ENCODE results near the gene LONRF2.

The LONRF2 gene

GRCh38 chr2:100264651-100265050, 57.6 kb downstream of the LONRF2 start:
- H3K9ac ChIP-seq: no peak overlapping the region
- no peaks in the 10 kb centered on the region for H3K36me3 ChIP-seq
- H3K4me2 ChIP-seq: no peak overlapping the region
- H3K4me1 ChIP-seq: peaks cover 5 to 18% (median 11%) of the 10 kb centered on the region in 10 experiments; a peak in 18 of 20 replicates
- TF ChIP-seq Cebpa-rat (IDR thresholded peaks at IDR 0.05): no peak
- no peak overlapping the region for H3K4me3 ChIP-seq
- no peak overlapping the region for H3K27ac ChIP-seq
- H3K9me3 ChIP-seq (replicated peaks in 1 of 11): 0 out of 22 replicates have a peak, but pooled peaks cover 0 to 4% (median 0%) of the 10 kb centered on the region in 11 experiments
- no peaks in the 10 kb centered on the region for H4K20me1 ChIP-seq
- no peaks in the 10 kb centered on the region for H3K27me3 ChIP-seq

- Histone ChIP-seq H3K4me2 (no peak overlapping the region), H3K9me3 (replicated peaks in 1 of 11) (0 out of 22 replicates have a peak, but pooled peaks cover 0 to 4% (median 0%) of the 10 kb centered on the region in 11 experiments), H3K4me3 (no peak overlapping the region), H3K4me1 (peaks cover 5 to 18% (median 11%) of the 10 kb centered on the region in 10 experiments; a peak in 18 of 20 replicates), H4K20me1 (no peaks in the 10 kb centered on the region), H3K27me3 (no peaks in the 10 kb centered on the region), H3K27ac (no peak overlapping the region), H3K36me3 (no peaks in the 10 kb centered on the region), H3K9ac (no peak overlapping the region)
- TF ChIP-seq Cebpa-rat (IDR thresholded peaks at IDR 0.05): no peak
Observed at GRCh38 chr2:100264121-100264520, 58.2 kb downstream of the LONRF2 start.

GRCh38 chr2:100262555-100263320, 59.6 kb downstream of the LONRF2 start:
- no peak overlapping the region; a peak in 1 of 22 replicates for H3K4me2 ChIP-seq
- no peak overlapping the region for H3K9ac ChIP-seq
- H3K4me1 ChIP-seq: peaks cover 0 to 18% (median 2%) of the 10 kb centered on the region in 10 experiments; a peak in 12 of 20 replicates
- TF ChIP-seq Cebpa-rat (IDR thresholded peaks at IDR 0.05): no peak
- H3K27me3 ChIP-seq: no peaks in the 10 kb centered on the region
- no peak overlapping the region for H3K4me3 ChIP-seq
- no peak overlapping the region for H3K27ac ChIP-seq
- no peaks in the 10 kb centered on the region for H4K20me1 ChIP-seq
- H3K9me3 ChIP-seq (replicated peaks in 1 of 11): 0 out of 22 replicates have a peak, but pooled peaks cover 0 to 4% (median 0%) of the 10 kb centered on the region in 11 experiments
- H3K36me3 ChIP-seq: no peaks in the 10 kb centered on the region

- no peaks in the 10 kb centered on the region for H3K27me3 ChIP-seq
- no peak overlapping the region for H3K27ac ChIP-seq
- TF ChIP-seq Cebpa-rat (IDR thresholded peaks at IDR 0.05): no peak
- H4K20me1 ChIP-seq: no peaks in the 10 kb centered on the region
- peaks cover 0 to 18% (median 0%) of the 10 kb centered on the region in 10 experiments; a peak in 8 of 20 replicates for H3K4me1 ChIP-seq
- no peak overlapping the region for H3K9ac ChIP-seq
- peaks cover 0 to 4% (median 0%) of the 10 kb centered on the region in 11 experiments; a peak in 1 of 22 replicates for H3K9me3 ChIP-seq (replicated peaks in 1 of 11)
- H3K4me2 ChIP-seq: peak overlapping the region in 2 of 11 experiments; percentile 6 to 27; a peak in 3 of 22 replicates
- no peaks in the 10 kb centered on the region for H3K36me3 ChIP-seq
- no peak overlapping the region for H3K4me3 ChIP-seq
Observed at GRCh38 chr2:100262046-100262445, 60.3 kb downstream of the LONRF2 start.

GRCh38 chr2:100260712-100261620, 61.3 kb downstream of the LONRF2 start:
- no peak overlapping the region; a peak in 1 of 22 replicates for H3K9ac ChIP-seq
- TF ChIP-seq Cebpa-rat (IDR thresholded peaks at IDR 0.05): no peak
- H3K9me3 ChIP-seq (replicated peaks in 1 of 11): peaks cover 0 to 6% (median 0%) of the 10 kb centered on the region in 11 experiments; a peak in 1 of 22 replicates
- no peak overlapping the region for H3K27ac ChIP-seq
- H3K36me3 ChIP-seq: no peaks in the 10 kb centered on the region
- H3K4me3 ChIP-seq: no peak overlapping the region
- no peaks in the 10 kb centered on the region for H3K27me3 ChIP-seq
- peak overlapping the region in 2 of 11 experiments; percentile 6 to 27; a peak in 2 of 22 replicates for H3K4me2 ChIP-seq
- H4K20me1 ChIP-seq: no peaks in the 10 kb centered on the region
- H3K4me1 ChIP-seq: peaks cover 6 to 18% (median 10%) of the 10 kb centered on the region in 10 experiments

- H3K9me3 ChIP-seq (replicated peaks in 1 of 11): peaks cover 0 to 6% (median 0%) of the 10 kb centered on the region in 11 experiments; a peak in 1 of 22 replicates
- H3K27ac ChIP-seq: no peak overlapping the region
- no peak for TF ChIP-seq Cebpa-rat (IDR thresholded peaks at IDR 0.05)
- H3K36me3 ChIP-seq: no peaks in the 10 kb centered on the region
- H3K4me2 ChIP-seq: no peak overlapping the region
- H3K9ac ChIP-seq: no peak overlapping the region
- peaks cover 6 to 18% (median 12%) of the 10 kb centered on the region in 10 experiments for H3K4me1 ChIP-seq
- no peaks in the 10 kb centered on the region for H4K20me1 ChIP-seq
- no peaks in the 10 kb centered on the region for H3K27me3 ChIP-seq
- H3K4me3 ChIP-seq: no peak overlapping the region
Observed at GRCh38 chr2:100259106-100259505, 63.2 kb downstream of the LONRF2 start.

GRCh38 chr2:100257939-100258338, 64.4 kb downstream of the LONRF2 start:
- Histone ChIP-seq H4K20me1 (no peaks in the 10 kb centered on the region), H3K4me1 (peaks cover 6 to 27% (median 18%) of the 10 kb centered on the region in 10 experiments), H3K9ac (no peak overlapping the region), H3K27me3 (no peaks in the 10 kb centered on the region), H3K4me3 (no peak overlapping the region), H3K27ac (no peak overlapping the region), H3K36me3 (no peaks in the 10 kb centered on the region), H3K4me2 (no peak overlapping the region), H3K9me3 (replicated peaks in 1 of 11) (peaks cover 0 to 6% (median 0%) of the 10 kb centered on the region in 11 experiments; a peak in 1 of 22 replicates)
- TF ChIP-seq Cebpa-rat (IDR thresholded peaks at IDR 0.05): no peak

- H3K4me1 ChIP-seq: peaks cover 6 to 30% (median 20%) of the 10 kb centered on the region in 10 experiments
- peak overlapping the region in 10 of 11 experiments; percentile 13 to 83 (median 72); a peak in 19 of 22 replicates for H3K4me2 ChIP-seq
- no peaks in the 10 kb centered on the region for H4K20me1 ChIP-seq
- H3K27ac ChIP-seq: no peak overlapping the region; a peak in 1 of 22 replicates
- no peak overlapping the region for H3K4me3 ChIP-seq
- no peaks in the 10 kb centered on the region for H3K27me3 ChIP-seq
- H3K9ac ChIP-seq: peak overlapping the region in 2 of 11 experiments; percentile 7 to 22; a peak in 1 of 22 replicates
- H3K36me3 ChIP-seq: no peaks in the 10 kb centered on the region
- H3K9me3 ChIP-seq (replicated peaks in 1 of 11): peaks cover 0 to 6% (median 0%) of the 10 kb centered on the region in 11 experiments; a peak in 1 of 22 replicates
- no peak for TF ChIP-seq Cebpa-rat (IDR thresholded peaks at IDR 0.05)
Observed at GRCh38 chr2:100256849-100257248, 65.5 kb downstream of the LONRF2 start.

Measured in BLaER1 treated with 17β-estradiol and CSF1 and Interleukin-3, amounts not matched to agents 10 nM and 100 nM (cell line).